GM21576 (cell line): ENCODE measurements around the gene CAMTA1.
"Not testable (repeated sequence)": the region's sequence is repeated elsewhere in the genome, so short reads cannot be mapped to it uniquely, and the experiment has no call there.

Experiments used
- ATAC-seq: cut with Tn5 transposase; IDR thresholded peaks from one replicate; pipeline ENCODE4 v1.9.1; 2021; ENCODE audit warnings: mild to moderate bottlenecking, moderate library complexity; ENCODE audit not compliant: unreplicated experiment

Gene CAMTA1

DNA sequence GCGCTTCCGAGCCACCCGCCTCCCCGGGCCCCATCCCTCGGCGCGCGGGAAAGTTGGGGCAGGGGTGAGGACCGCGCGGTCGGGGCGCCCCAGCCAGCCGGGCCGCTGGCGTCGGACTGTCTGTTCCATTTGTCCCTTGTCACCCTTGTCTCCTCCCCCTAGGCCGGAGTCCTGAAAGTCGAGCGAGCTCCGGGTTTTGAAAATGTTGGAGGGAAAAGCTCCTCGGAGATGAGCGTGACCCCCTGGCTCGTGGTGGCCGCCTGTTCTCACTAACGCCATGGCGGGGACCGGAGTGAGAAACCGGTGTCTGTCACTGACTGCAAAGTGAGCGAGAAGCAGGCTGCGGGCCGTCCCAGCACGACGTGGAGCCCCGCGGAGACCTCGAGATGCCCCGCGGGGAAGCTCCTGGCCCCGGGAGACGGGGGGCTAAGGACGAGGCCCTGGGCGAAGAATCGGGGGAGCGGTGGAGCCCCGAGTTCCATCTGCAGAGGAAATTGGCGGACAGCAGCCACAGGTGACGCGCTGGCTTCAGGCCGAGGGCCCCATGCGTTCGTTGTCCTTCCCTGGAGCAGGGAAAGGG, 999.3 kb downstream of the CAMTA1 start:
- ATAC-seq = no peak

- ATAC-seq = no peak
These were observed 999.9 kb downstream of the CAMTA1 start for GRCh38 chr1:7785108-7785507.

DNA sequence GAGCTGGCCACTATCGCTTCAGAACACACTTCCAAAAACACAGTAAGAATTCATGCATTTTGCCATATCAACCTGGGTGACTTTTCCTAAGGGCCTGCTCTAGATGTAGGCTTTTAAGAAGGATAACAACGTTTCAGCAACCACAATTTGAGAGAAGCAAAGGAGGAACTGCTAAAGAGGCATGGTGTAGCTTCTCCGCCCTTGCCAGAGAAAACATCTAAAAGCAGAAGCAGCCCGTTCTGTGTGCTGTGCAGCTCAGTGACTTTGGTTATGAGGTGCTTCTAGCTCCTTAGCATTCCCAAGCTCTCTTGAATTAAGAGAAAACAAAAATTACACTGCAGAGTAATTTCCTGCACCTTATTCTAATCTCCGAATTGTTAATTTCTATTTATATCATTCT, 1001.5 kb downstream of the CAMTA1 start:
- no peak for ATAC-seq

- ATAC-seq = no peak
These were observed 1004.6 kb downstream of the CAMTA1 start for GRCh38 chr1:7789828-7790227.

GRCh38 chr1:7791027-7791426, 1005.8 kb downstream of the CAMTA1 start:
- not testable (repeated sequence) for ATAC-seq

DNA sequence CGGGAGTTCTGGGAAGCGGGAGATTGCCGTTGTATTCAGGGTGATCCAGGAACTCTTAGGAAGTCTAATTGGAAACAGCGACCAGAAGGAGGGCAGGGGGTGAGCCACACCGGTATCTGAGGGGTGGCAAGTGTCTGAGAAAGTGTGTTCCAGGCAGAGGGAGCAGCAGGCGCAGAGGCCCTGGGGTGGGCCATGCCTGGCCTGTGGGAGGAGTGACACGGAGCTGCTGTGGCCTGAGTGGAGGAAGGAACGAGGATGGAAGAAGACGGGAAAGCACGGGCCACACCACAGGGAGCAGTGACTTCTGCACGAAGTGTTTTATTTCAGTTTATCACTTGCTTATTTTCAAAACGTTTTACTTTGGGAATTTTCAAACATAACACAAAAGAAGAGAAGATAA, 1010.2 kb downstream of the CAMTA1 start:
- no peak for ATAC-seq

DNA sequence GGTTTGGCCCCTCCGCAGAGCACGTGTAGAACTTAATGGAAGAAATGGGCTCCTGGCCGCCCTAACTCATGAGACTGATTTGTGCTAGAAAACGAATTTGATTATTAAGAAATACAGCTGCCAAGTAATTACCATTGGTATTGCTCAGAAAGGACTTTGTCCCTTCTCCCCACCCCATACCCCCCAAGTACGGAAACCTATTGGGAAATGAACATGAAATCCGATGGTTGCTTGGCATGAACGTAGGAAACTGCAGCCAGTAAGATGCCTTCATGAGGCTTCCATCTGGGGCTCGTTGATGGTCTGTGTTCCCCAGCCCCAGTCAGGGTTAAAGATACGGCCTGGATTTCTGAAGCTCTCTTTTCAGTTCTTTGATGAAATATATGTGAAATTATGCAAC, 1020.2 kb downstream of the CAMTA1 start:
- no peak for ATAC-seq

GRCh38 chr1:7808253-7808844, 1023.1 kb downstream of the CAMTA1 start:
- ATAC-seq = no peak

GRCh38 chr1:7809742-7810141, 1024.5 kb downstream of the CAMTA1 start:
- ATAC-seq = no peak

GRCh38 chr1:7810395-7810794, 1025.1 kb downstream of the CAMTA1 start:
- ATAC-seq = no peak

- ATAC-seq = no peak
These were observed 1026.2 kb downstream of the CAMTA1 start for GRCh38 chr1:7811476-7811875.

DNA sequence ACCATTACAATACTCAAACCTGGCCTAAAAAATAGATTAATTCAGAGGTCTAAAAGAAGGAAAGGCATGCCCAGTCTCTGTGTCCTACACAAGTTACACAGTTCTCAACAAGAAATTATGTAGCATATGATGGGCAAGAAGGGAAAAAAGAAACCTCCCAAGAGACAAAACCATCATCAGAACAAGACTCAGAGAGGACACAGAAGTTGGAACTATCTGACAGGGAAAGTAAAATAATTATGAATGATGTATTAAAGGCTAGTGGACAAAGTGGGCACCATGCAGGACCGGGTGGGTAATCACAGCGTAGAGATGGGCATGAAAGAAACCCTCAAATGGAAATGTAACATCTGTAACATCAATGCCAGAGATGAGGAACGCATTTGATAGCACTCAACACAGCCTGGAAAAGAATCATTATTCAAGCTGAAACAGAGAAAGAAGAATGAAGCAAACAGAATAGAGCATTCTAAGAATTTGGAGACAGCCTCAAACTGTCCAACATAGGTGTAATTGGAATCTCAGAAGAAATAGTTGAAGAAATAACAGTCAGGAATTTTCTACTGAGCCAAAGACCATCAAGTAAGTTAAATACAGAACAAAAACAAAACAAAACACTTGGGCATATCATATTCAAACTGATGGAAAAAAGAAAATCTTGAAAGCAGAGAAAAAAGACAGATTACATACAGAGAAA, 1028.6 kb downstream of the CAMTA1 start:
- ATAC-seq = no peak
